Measurements from ENCODE around the gene PRPF39.

DNA sequence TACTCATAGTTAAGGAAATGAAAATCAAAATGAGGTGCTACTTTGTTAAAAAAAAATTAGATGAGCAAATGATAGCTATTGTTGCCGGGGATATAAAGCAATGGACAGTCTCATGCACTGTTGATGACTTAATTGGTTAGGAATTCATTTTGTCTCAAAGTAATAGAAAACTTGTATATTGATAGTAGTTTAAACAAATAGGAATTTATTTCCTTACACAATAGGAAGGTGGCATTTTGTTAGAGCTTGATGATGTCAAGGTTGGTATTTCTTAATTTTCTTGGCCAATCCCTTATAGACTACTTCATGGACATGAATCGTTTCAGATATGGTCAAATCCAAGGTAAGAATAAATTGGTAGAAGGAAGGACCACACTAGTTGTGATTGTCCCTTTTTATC, 7.8 kb downstream of the PRPF39 start:
- TF ChIP-seq EZH2 (IDR thresholded peaks at IDR 0.05; ENCODE audit: borderline replicate concordance, low read depth, low read length, poor library complexity, severe bottlenecking), result no peak
- TF ChIP-seq, protein P1, sequence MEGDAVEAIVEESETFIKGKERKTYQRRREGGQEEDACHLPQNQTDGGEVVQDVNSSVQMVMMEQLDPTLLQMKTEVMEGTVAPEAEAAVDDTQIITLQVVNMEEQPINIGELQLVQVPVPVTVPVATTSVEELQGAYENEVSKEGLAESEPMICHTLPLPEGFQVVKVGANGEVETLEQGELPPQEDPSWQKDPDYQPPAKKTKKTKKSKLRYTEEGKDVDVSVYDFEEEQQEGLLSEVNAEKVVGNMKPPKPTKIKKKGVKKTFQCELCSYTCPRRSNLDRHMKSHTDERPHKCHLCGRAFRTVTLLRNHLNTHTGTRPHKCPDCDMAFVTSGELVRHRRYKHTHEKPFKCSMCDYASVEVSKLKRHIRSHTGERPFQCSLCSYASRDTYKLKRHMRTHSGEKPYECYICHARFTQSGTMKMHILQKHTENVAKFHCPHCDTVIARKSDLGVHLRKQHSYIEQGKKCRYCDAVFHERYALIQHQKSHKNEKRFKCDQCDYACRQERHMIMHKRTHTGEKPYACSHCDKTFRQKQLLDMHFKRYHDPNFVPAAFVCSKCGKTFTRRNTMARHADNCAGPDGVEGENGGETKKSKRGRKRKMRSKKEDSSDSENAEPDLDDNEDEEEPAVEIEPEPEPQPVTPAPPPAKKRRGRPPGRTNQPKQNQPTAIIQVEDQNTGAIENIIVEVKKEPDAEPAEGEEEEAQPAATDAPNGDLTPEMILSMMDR (conservative IDR thresholded peaks at IDR 0.05; ENCODE audit: low read depth, low read length), result no peak

Measured in A673 (cell line).